GM18499 (cell line): ENCODE results near the gene POU4F3.

Experiments
- ATAC-seq: cut with Tn5 transposase; IDR thresholded peaks from one replicate; pipeline ENCODE4 v1.9.1; 2021; ENCODE audit warnings: moderate number of reproducible peaks; ENCODE audit not compliant: insufficient read depth, unreplicated experiment

Gene POU4F3

DNA sequence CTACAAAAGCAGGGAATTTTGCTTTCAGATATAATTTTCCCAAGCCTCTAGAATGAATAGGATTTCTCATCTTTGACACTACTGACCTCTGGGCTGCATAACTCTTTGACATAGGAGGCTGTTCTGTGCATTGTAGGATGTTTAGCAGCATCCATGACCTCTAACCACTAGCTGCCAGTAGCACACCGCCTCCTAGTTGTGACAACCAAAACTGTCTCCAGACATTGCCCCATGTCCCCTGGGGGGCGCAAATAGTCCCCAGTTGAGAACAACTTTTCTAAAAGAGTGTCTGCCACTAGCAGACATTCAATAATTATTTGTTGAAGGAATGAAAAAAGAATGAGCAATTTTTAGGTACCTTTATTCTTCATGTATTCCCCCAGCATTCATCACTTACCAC lies 51.8 kb downstream of the POU4F3 start:
- no peak for ATAC-seq
